HG02943 (cell line): ENCODE results near the gene KCNQ5.

Experiments
- ATAC-seq: cut with Tn5 transposase; IDR thresholded peaks from one replicate; pipeline ENCODE4 v1.9.1; 2021; ENCODE audit warnings: mild to moderate bottlenecking, low read depth, moderate library complexity; ENCODE audit not compliant: unreplicated experiment

The KCNQ5 gene

DNA sequence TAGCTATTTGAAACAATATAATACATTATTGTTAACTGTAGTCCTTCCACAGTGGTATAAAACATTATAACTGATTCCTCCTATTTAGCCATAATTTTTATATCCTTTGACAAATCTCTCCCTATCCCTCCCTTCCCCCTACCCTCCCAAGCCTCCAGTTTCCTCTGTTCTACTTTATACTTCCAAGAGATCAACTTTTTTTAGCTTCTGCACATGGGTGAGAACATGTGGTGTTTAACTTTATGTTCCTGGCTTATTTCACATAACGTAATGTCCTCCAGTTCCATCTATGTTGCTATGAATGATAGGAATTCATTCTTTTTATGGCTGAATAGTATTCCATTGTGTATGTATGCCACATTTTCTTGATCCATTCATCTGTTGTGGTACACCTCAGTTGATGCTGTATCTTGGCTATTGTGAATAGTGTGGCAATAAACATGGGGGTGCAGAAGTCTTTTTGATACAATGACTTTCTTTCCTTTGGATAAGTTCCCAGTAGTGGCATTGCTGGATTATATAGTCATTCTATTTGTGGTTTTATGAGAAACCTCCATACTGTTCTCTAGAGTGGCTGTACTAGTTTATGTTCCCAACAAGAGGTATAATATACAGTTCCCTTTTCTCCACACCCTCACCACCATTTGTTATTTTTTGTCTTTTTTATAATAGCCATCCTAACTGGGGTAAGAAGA lies 205.0 kb downstream of the KCNQ5 start:
- no peak for ATAC-seq

GRCh38 chr6:72828904-72829303 lies 207.0 kb downstream of the KCNQ5 start:
- ATAC-seq: no peak

DNA sequence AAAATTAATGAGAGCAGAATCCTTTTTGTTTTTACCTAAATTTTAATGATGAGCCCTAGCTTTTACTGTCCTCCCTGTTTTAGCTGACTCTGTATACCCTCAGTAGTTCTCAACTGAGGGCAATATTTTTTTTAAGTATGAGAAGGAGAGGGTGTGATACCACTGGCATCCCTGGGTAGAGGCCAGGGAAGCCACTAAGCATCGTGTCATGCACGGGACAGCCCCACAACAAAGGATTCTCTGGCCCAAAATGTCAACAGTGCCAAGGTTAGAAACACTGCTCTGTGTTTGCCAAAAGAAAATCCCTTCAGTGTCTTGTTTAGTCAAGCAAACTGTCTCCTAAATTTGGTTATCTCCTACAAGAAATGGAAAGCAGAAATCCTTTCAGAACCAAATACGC lies 210.4 kb downstream of the KCNQ5 start:
- no peak for ATAC-seq

- no peak for ATAC-seq
Observed at GRCh38 chr6:72835749-72836148, 213.9 kb downstream of the KCNQ5 start.

GRCh38 chr6:72836971-72837370 lies 215.1 kb downstream of the KCNQ5 start:
- ATAC-seq: no peak

DNA sequence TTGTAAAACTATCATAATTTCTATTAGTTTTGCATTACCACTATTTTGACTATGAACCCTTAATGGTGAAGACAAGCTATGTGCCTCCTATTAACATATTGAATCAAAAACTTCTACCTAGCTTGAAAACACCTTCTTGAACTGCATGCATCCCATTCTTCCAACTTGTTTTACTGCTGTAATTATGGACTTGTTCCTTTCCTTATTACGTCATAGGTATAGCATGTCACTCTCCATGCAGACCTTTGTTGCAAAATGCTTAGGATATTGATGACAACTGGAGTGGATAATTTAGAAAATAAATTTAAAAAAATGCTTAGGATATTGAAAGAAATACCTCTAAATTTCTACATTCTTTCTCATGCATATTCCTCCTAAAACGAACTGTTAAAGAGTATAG lies 219.3 kb downstream of the KCNQ5 start:
- ATAC-seq: no peak

GRCh38 chr6:72842140-72842539 lies 220.3 kb downstream of the KCNQ5 start:
- no peak for ATAC-seq

- no peak for ATAC-seq
Observed at GRCh38 chr6:72844614-72845013, 222.8 kb downstream of the KCNQ5 start.

DNA sequence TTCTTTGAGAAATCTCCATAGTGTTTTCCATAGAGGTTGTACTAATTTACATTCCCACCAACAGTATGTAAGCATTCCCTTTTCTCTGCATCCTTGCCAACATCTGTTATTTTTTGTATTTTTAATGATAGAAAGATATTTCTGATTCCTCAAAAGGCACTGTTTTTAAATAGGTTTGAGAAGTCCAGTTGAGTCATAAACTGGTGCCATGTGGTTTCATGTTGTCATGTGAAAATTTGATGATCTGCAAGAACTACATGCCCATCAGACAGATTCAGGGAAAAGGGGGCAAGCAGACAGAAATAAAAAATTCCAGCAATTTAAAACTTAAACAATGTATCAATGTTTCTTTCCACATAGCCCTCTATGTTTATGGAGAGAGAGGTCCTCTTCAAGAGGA lies 227.5 kb downstream of the KCNQ5 start:
- ATAC-seq: no peak

- no peak for ATAC-seq
Observed at GRCh38 chr6:72850040-72850439, 228.2 kb downstream of the KCNQ5 start.

- no peak for ATAC-seq
Observed at GRCh38 chr6:72850469-72850868, 228.6 kb downstream of the KCNQ5 start.

- no peak for ATAC-seq
Observed at GRCh38 chr6:72855471-72855870, 233.6 kb downstream of the KCNQ5 start.

GRCh38 chr6:72856801-72857200 lies 234.9 kb downstream of the KCNQ5 start:
- ATAC-seq: no peak

DNA sequence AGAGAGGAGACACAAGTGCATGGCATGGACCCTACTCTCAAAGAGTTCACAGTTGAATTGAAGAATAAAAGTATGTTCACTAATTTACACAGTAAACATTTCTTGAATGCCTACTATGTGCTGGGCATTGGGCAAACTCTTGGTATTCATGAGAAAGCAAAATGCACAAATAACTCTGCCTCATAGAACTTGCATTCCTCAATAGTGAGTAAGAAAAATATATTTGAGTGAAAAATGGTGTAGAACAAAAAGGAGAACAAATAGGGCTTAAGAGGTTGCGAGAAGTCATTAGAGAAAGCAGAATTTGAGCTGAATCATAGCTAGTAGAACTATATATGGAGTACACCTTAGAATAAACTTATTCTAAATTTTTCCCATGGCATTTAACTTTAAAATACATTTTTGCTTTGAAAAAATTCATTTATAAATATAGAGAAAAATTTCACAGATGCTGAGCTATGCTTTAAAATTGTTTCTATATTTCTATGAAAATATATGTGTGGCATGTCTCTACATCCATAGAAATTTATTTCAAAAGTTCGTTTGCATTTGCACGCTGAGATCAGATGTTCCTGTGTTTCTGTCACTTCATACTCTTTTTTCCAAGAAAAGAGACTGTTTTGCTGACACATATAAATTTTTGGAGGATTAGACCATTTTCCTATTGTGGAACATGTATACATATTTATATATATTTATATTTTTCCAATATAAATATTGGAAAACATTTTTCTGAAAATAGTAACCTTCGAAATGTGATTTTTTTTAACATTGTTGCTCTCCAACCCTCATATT lies 236.1 kb downstream of the KCNQ5 start:
- ATAC-seq: no peak

GRCh38 chr6:72861059-72861458 lies 239.2 kb downstream of the KCNQ5 start:
- ATAC-seq: no peak

- no peak for ATAC-seq
Observed at GRCh38 chr6:72861935-72862432, 240.1 kb downstream of the KCNQ5 start.

GRCh38 chr6:72863131-72863530 lies 241.3 kb downstream of the KCNQ5 start:
- ATAC-seq: no peak

DNA sequence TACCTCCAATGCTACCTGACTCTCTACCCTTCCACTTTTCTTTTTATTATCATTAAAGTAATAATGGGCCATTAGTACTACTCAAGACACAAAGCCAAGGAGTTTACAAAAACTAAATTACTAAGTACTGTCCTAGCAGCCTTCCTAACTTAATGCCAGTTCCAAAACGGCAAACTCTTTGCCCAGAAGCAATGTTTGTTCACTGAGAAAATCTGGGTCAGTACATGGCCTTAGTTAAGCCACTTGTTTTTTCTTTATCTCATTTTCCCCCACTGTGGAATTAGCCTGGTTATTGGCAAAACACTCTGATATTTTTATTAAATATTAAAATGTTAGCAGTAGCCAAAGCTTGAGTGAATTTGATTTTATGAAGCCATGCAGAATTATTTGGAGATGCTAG lies 242.4 kb downstream of the KCNQ5 start:
- ATAC-seq: no peak

DNA sequence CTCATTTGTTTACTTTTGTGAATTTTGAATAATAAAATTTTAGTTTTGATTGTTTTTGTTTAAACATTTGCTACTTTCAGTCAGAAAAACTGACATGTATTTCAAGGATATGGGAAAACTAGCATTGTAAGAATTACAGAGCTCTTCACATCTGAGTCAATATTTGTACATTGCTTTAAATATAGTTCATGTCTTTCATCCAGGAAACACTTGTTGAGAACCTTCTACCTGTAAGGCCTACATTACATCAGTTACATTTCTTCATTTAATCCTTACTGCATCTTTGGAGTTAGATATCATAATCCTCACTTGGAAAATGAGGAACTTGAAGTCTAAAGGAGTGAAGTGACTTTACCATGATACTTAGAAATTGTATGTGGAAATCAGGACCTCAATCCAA lies 242.9 kb downstream of the KCNQ5 start:
- no peak for ATAC-seq

- no peak for ATAC-seq
Observed at GRCh38 chr6:72865467-72865866, 243.6 kb downstream of the KCNQ5 start.

DNA sequence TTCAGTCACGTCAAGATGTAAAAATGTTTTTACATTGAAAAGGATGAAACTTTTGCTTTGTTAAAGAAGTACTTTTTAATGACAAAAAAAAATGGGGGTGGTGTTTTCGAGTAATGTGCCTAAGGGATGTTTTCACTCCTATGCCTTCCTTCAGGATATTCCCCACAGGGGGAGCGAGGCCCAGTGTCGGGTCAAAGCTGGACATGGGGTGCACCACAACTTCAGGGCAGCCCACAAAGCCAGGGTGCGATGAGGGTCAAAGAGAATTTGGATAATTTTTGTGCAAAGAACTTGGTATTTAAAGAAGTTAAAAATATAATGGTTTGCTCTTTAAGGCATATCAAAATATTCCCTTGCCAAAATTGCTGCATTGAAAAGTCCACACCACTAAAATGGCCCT lies 247.8 kb downstream of the KCNQ5 start:
- no peak for ATAC-seq

DNA sequence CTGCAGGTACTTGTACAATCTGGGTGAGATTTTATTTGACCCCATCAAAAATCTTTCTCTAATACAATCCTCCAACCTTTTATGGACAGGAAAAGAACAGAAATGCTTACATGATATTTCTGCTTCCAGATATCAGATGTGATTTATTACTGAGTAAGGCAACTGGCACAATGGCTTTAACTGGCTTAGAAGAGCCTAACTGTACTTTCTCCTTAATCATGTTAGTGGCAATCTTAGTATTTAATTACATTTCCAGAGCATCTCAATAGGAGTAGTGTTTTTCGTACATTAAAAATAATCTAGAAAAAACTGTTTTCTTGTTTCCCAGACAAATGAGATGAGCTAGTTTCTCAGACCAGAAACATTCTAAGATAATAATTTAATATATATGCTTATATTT lies 251.6 kb downstream of the KCNQ5 start:
- no peak for ATAC-seq
